Retinal pigment epithelial cell (primary cell): Measurements from ENCODE around the gene SH3RF3.

Experiments used
- DNase-seq: peaks from one replicate; pipeline ENCODE4 v3.0.0-alpha.2; 2010; ENCODE audit warnings: low read depth
- H3K4me3 ChIP-seq: 2 replicates; pipeline ENCODE4 v1.5.1; 2011; ENCODE audit warnings: mild to moderate bottlenecking, low read length, control low read depth, moderate library complexity
- TF ChIP-seq, protein P1 (sequence below): conservative IDR thresholded peaks from 2 replicates; pipeline ENCODE4 v1.5.1; 2011; ENCODE audit warnings: low read depth, low read length, control low read depth, inconsistent platforms

SH3RF3 gene

DNA sequence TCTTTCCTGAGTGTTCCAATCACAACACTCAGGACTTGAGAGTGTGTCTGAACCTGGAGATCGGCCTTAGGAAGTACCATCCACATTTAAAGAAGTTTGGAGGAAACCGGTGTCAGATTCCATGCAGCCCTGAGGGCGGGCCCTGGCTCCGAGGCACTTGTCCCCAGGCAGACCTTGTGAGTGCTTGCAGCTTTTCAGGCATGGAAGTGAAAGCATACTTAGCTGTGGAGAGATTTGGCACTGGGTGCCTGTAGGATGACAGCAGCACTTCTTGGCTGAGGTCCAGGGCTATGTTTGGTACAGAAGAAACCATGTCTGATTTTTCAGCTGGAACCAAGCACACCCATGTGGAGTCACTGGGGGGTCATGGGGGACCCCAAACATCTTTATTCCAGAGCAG is 253.9 kb downstream of the SH3RF3 start:
- TF ChIP-seq, protein P1, sequence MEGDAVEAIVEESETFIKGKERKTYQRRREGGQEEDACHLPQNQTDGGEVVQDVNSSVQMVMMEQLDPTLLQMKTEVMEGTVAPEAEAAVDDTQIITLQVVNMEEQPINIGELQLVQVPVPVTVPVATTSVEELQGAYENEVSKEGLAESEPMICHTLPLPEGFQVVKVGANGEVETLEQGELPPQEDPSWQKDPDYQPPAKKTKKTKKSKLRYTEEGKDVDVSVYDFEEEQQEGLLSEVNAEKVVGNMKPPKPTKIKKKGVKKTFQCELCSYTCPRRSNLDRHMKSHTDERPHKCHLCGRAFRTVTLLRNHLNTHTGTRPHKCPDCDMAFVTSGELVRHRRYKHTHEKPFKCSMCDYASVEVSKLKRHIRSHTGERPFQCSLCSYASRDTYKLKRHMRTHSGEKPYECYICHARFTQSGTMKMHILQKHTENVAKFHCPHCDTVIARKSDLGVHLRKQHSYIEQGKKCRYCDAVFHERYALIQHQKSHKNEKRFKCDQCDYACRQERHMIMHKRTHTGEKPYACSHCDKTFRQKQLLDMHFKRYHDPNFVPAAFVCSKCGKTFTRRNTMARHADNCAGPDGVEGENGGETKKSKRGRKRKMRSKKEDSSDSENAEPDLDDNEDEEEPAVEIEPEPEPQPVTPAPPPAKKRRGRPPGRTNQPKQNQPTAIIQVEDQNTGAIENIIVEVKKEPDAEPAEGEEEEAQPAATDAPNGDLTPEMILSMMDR: no peak
- no peak overlapping the region for H3K4me3 ChIP-seq
- DNase-seq: no peak

DNA sequence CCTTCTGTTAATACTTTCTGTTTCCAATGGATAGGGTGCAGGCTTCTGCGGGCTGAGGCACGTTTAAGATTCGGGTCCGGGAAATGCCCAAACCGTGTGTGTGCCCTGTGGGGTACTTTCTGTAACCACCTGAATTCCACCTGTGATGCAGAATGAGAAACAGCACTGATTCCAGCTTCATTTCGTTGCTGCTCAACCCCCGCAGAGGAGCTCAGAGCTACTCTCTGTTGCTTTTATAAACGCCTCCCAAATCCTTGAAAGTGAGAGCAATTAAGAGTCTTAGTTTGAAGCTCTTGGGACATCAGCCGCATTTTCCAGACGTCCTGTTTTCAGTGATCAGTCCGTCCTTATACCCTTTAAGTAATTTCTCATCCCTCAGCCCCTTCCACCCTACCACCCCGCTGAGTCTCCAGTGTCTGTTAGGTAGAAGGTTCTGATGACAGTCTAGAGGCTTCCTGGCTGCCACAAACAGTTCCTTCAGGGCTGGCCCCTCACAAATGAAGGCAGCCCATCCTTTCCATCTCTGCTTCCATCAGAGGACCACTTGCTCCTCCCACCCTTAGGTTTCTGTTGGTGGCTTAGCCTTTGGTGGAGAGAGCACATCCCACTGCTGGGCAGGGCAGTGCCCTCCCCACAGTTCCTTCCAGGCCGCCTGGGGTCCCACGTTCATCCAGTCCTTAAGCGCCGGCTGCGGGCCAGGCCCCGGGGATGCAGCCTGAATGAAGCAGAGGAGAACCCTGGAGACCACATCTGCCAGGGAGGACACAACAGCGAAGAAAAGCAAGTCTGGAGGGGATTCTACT is 254.7 kb downstream of the SH3RF3 start:
- TF ChIP-seq, protein P1: no peak
- no peak overlapping the region for H3K4me3 ChIP-seq
- no peak for DNase-seq

DNA sequence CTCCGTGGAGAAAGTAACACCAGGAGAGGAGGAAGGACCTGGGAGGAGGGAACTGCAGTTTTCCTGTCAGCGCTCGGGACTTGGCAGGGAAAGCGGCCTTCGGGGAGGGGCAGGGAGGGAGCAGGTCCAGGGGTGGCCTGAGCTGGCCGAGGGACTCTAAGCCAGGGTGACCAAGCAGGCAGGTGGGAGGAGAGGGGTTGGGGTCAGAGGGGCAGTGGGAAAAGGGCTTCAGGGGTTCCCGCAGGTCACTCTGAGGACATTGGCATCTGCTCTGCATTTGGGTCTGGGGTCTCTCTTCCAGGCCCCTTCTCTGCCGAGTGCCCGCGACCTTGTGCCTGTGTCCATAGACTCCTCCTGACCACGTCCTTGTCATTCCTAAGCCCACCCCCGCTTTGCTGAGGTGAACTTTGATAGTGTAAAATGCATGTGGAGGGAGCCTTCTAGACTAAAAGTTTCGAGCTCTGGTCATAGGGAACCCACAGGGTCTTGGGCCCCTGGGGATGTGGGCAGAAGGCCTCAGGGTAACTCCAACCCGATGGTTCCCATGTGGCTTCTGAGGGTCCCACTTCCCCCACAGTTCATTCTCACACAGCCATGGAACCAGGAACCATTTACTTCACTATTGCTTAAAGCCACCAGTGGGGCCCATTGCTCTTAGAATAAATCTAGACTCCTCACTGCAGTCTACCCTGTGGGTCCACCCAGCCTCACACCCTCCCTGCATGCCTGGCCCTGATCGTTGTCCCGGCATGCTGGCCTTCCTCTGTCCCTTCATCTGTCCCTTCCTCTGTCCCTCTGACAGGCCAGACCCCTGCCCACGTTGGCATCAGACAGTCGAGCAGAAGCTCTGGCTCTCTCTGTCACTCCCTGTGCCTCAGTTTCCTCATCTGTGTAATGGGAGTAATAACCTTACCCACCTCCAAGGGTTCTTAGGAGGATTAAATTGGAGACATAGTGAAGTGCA is 255.6 kb downstream of the SH3RF3 start:
- no peak for DNase-seq
- TF ChIP-seq, protein P1: no peak
- H3K4me3 ChIP-seq: no peak overlapping the region

DNA sequence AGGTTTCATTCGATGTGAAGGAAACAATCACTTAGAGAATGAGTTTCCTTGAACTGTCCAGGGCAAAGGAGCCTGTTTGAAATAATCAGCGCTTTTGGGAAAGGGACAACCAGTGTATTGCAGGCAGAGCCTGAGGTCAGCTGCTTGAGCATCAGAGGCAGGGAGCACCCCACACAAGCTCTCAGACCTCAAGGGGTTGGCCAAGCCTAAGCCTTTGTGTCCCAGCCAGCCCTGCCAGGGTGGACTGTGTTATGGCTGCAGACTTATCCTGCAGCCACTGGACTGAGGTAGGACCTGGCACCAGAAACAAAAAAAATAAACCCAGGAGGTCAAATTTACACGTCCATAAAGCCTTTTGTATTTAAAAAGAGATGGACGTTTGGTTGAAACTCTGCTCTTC is 256.5 kb downstream of the SH3RF3 start:
- TF ChIP-seq, protein P1: no peak
- H3K4me3 ChIP-seq: no peak overlapping the region
- DNase-seq: no peak

DNA sequence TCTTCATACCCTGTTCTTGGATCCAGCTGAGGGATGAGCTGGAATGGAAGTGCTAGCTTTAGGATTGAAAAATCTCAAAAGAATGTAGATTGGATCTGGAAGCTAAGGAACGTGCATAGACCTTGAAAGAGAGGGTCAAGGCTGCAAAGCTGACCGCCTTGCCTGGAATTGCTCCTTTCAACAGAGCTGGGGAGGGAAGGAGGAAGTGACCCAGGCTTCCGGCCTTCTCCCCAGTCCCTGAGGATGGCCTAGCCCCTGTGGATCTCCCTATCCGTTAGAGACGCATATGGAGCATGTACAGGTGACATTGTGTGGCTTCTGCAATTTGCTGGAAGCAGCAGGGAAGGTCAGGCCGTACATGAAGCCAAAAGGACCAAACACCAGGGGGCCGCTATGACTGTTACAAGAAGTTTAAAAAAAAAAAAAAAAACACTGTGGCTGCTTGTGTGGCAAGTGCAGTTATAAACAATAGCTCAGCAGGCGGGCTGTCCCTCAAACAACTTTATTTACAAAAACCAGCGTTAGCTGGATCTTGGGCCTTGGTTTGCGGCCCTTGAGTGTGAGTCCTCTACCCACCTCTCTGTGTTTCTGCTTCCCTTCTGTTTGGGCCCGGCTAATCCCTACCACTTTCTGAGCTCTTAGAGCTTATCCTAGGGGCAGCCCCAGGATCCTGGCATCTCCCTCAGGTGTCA is 257.1 kb downstream of the SH3RF3 start:
- TF ChIP-seq, protein P1: no peak
- no peak overlapping the region for H3K4me3 ChIP-seq
- no peak for DNase-seq

DNA sequence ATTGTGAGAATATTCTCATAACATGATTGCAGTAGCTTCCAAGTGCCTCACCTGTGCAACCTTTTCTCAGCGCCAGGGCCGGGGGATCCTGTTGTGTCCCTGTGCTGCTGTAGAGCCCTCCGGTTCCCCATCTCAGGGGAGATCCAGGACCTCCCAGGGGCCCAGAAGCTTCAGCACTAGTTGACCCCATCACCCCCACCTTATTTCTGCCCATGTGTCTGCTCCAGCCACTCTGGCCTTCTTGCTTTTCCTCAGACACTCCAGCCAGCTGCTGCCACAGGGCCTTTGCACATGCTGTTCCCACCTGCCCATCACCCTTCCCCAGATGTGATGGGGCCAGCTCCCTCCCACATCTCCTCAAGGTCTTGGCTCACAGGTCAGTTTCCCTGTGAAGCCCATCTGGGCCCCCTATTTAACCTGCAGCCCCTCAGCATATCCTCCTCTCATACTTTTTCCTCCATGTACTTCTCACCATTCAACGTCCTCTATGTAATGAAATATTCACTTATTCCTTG is 258.3 kb downstream of the SH3RF3 start:
- no peak for DNase-seq
- H3K4me3 ChIP-seq: no peak overlapping the region
- TF ChIP-seq, protein P1: no peak
